ENCODE measurements around the gene ZBED4. TPM values are rescaled to one million over a fixed set of nuclear protein-coding genes. Genes with fewer than 3 reads are reported as not detected.

Gene ZBED4
- polyA plus RNA-seq, 1 donor = 13.5 TPM

DNA sequence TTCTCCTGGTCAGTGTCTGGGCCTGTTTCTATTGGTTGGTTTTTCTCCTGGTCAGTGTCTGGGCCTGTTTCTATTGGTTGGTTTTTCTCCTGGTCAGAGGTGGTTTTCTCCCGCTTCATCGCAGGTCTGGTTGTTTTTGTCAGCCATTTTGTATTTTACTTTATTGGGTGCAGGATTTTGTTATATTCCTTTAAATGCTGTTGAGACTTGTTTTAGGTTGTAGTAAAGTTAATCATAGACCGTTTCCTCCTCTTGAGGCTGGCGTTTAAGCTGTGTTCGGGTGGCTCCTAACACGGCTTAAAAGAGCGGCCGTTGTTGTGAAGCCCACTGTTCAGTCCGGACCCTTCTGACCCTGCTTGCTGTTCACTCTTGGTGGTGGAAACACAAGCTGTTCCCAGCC lies 26.2 kb downstream of the ZBED4 start:
- no peak for DNase-seq

GRCh38 chr22:49880281-49880680 lies 26.6 kb downstream of the ZBED4 start:
- no peak for DNase-seq

GRCh38 chr22:49881856-49882255 lies 28.2 kb downstream of the ZBED4 start:
- no peak for DNase-seq

DNA sequence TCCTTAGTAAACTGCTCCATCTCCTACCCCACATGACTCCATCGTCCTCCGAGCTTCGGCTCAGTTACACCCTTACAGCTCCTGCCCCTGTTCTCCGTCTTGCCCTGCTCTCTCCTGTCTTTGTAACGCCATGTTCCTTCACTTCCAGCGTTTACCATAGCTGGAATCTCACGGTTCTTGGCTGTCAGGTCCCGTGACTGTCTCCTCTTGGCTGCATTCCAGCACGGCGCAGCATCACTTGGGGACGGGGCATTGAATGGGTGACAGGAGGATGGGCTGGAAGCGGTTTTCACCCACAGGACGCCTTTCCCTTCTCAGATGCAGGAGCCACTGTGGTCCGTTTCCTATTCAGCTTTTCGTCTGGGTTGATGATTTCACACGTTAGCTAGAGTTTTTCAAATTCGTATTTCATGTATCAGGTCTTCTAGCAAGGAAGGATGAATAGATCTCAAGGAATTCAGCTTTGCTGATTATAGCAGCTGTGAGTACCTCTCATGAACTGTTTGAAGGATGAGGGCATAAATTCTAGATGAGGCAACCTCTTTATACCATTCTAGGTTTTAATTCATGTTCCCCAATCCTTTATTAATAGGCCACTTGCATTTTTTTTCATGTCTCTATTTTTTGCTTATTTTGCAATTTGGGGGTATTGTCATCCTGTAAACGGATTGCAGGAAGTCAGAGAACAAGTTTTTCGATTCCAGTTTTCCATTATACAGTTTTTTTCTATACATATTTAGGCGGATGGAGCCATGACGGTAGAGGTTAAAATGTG lies 29.1 kb downstream of the ZBED4 start:
- DNase-seq = no peak

GRCh38 chr22:49883294-49883640 lies 29.6 kb downstream of the ZBED4 start:
- no peak for DNase-seq

DNA sequence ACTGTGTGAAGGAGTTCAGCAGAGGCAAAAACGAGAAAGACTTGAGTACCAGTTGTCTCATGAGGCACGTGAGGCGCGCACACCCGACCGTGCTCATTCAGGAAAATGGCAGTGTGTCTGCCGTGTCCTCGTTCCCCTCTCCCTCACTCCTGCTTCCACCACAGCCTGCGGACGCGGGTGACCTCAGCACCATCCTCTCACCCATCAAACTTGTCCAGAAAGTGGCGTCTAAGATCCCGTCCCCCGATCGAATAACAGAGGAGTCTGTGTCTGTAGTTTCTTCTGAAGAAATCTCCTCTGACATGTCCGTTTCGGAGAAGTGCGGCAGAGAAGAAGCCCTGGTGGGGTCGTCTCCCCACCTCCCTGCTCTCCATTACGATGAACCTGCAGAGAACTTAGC lies 30.4 kb downstream of the ZBED4 start:
- DNase-seq = no peak

DNA sequence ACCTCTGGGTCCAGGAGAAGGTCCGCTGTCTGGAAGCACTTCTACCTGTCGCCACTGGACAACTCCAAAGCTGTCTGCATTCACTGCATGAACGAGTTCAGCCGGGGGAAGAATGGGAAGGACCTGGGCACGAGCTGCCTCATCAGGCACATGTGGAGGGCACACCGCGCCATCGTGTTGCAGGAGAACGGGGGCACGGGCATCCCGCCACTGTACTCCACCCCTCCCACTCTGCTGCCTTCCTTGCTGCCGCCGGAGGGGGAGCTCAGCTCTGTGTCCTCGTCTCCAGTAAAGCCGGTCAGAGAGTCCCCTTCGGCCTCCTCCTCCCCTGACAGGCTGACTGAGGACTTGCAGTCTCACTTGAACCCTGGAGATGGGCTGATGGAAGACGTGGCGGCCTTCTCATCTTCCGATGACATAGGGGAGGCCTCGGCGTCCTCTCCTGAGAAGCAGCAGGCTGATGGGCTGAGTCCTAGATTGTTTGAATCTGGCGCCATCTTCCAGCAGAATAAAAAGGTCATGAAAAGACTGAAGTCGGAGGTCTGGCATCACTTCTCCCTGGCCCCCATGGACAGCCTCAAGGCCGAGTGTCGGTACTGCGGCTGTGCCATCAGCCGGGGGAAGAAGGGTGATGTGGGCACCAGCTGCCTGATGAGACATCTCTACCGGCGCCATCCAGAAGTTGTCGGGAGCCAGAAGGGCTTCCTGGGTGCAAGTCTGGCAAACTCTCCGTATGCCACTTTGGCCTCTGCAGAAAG lies 31.0 kb downstream of the ZBED4 start:
- DNase-seq = no peak

- no peak for DNase-seq
Measured at GRCh38 chr22:49885281-49885680, 31.6 kb downstream of the ZBED4 start.

DNA sequence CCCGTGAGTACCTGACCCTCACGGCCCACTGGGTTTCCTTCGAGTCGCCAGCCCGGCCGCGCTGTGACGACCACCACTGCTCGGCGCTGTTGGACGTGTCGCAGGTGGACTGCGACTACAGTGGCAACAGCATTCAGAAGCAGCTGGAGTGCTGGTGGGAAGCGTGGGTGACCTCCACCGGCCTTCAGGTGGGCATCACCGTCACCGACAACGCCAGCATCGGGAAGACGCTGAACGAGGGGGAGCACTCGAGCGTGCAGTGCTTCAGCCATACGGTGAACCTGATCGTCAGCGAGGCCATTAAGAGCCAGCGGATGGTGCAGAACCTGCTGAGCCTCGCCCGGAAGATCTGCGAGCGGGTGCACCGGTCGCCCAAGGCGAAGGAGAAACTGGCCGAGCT lies 32.2 kb downstream of the ZBED4 start:
- DNase-seq = no peak

DNA sequence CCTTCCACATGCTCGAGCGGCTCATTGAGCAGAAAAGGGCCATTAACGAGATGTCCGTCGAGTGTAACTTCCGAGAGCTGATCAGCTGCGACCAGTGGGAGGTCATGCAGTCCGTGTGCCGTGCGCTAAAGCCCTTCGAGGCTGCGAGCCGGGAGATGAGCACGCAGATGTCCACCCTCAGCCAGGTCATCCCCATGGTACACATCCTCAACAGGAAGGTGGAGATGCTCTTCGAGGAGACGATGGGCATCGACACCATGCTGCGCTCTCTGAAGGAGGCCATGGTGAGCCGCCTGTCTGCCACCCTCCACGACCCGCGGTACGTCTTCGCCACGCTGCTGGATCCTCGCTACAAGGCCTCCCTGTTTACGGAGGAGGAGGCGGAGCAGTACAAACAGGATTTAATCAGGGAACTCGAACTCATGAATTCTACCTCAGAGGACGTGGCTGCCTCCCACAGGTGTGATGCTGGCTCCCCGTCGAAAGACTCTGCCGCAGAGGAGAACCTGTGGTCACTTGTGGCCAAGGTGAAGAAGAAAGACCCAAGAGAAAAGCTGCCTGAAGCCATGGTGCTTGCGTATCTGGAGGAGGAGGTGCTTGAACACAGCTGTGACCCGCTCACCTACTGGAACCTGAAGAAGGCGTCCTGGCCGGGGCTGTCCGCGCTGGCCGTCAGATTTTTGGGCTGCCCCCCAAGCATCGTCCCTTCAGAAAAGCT lies 32.9 kb downstream of the ZBED4 start:
- DNase-seq = no peak

GRCh38 chr22:49887064-49887451 lies 33.4 kb downstream of the ZBED4 start:
- DNase-seq = no peak

GRCh38 chr22:49887702-49888101 lies 34.1 kb downstream of the ZBED4 start:
- no peak for DNase-seq

DNA sequence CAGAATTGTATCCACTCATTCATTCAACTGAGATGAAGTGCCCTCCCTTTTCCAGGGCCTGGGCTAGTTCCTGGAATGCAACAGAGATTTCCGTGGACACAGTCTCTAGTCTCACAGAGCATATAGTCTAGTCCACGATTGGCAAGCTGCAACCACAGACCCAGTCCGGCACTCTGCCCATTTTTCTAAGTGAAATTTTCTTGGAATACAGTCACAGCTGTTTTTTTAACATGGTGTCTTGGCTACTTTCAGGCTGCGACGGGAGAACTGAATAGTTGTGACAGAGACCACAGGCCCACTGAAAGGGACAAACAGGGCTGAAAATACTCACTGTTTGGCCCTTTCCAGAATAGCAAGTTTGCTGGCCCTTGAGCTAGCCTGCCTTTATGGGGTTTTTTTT lies 35.4 kb downstream of the ZBED4 start:
- no peak for DNase-seq

- DNase-seq = no peak
Measured at GRCh38 chr22:49892226-49892899, 38.7 kb downstream of the ZBED4 start.

- DNase-seq = no peak
Measured at GRCh38 chr22:49893025-49893424, 39.4 kb downstream of the ZBED4 start.

DNA sequence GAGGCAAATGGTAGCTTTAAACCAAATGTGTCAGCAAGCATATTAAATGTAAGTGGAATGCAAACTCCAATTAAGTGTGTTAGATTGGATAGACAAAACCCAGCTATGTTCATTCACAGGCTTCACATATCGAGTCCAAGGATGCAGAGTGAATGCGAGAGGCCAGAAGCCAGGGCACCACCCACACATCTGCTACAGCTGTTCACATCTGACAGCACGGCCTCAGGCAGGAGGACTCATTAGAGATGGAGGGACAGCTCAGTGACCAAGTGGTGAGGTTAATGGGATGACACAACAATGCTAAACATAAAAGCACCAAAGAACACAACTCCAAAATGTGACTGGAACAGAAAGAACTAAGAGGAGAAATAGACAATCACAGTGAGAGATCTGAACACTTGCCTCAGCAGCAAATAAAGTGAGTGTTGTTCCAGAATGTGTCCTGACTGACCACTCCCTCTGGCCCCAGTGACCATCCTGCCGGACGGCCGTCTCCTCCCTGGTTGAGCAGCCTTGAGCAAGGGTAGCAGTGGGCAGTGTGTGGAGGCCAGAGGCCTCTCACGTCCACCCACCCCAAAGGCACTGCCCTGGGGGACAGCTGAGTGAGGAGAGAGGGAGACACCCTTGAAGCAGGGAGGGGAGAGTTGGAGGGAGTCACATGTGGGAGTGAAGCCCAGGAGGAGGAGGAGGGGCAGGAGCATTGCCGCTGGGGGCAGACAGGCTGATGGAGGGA lies 40.8 kb downstream of the ZBED4 start:
- DNase-seq = no peak

DNA sequence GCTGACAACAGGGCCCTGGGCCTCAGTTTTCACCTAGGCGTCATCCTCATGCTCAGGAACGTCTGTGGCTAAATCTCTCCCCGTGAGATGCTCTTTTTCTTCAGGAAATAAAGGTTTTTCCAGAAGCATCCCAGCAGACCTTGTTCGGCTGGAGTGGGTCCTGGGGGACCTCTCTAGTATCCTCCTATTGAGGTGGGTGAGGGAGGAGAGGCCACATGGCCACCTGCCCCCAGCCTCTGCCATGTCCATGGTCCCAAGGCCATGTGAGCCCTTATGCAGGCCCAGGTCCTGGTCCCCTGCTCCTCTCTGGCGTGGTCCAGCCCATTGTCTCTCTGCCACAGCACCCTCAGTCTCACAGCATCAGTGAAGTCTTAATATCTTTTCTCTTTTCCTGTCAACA lies 42.6 kb downstream of the ZBED4 start:
- DNase-seq = no peak

DNA sequence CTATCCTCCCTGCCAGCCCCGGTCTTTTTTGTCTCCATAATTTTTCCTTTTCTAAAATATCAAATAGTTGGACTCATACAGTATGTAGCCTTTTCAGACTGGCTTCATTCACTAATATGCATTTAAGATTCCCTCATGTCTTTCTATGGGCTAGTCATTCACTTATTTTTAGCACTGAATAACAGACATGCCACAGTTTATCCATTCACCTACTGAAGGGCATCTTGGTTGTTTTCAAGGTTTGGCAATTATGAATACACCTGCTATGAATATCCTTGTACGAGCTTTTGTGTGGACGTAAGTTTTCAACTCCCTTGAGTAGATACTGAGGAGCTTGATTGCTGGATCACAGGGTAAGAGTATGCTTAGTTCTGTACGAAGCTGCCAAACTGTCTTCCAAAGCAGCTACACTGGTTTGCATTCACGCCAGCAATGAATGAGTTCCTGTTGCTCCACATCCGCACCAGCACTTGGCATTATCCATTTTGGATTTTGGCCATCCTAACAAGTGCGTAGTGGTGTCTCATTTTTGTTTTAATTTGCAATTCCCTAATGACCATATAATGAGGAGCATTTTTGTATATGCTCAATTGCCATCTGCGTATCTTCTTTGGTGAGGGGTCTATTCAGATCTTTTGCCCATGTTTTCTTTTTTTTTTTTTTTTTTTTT lies 43.5 kb downstream of the ZBED4 start:
- no peak for DNase-seq

GRCh38 chr22:49899530-49899929 lies 45.9 kb downstream of the ZBED4 start:
- DNase-seq = no peak

DNA sequence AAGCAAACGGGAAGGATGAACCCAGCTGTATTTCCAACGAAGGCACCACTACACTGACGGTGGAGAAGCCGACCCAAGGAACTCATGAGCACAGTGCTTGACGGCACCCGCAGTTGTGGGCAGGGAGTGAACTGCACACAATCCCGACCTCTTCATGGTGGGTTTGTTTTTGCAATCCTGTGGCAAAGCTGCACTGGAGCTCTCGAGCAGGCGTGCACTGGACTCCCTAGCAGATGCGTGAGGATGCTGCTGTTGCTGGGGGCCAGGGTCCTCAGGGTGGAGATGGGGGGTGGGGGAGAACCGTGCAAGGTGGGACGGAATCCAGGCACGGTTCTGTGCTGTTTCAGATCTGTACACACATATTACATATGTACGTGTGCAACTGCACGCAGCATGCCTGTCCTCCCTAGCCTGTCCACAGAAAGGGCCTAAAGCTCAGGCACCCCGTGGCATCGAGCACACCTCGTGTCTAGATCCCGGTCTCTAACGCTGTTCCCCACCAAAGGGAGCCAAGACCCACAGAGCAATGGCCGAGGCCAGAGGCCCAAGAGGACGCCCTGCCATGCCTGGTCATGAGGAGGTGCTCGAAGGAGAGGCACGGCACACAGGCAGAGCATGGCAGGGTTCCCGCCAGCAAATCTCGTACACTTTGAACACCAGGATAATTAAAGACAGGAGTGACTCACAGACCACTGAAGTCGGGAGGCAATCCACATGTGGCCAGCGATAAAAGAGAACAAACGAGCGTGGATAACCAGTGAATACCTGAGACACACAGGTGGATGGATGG lies 47.0 kb downstream of the ZBED4 start:
- no peak for DNase-seq

DNA sequence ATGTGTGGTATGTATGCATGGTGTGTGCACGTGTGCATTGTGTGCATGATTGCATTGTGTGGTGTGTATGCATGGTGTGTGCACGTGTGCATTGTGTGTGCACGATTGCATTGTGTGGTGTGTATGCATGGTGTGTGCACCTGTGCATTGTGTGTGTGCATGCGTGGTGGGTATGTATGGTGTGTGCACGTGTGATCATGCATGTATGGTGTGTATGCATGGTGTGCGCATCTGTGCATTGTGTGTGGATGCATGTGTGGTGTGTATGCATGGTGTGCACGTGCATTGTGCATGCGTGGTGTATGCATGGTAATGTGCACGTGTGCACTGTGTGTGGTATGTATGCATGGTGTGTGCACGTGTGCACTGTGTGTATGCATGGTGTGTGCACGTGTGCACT lies 47.8 kb downstream of the ZBED4 start:
- DNase-seq = no peak

Data from hindlimb muscle (tissue), 1 donor.